HG02884 (cell line): ENCODE measurements around the gene DIAPH3.

Experiments
- ATAC-seq: cut with Tn5 transposase; IDR thresholded peaks from one replicate; pipeline ENCODE4 v1.9.1; 2021; ENCODE audit warnings: mild to moderate bottlenecking, moderate library complexity; ENCODE audit not compliant: unreplicated experiment

Gene DIAPH3

GRCh38 chr13:59684105-59684504 lies 479.6 kb downstream of the DIAPH3 start:
- no peak for ATAC-seq

- ATAC-seq: no peak
These were observed 482.0 kb downstream of the DIAPH3 start for GRCh38 chr13:59681636-59682311.

- no peak for ATAC-seq
These were observed 483.2 kb downstream of the DIAPH3 start for GRCh38 chr13:59680429-59681024.

- no peak for ATAC-seq
These were observed 484.5 kb downstream of the DIAPH3 start for GRCh38 chr13:59679254-59679653.

GRCh38 chr13:59677966-59678814 lies 485.5 kb downstream of the DIAPH3 start:
- ATAC-seq: no peak

- ATAC-seq: no peak
These were observed 486.3 kb downstream of the DIAPH3 start for GRCh38 chr13:59677430-59677829.

GRCh38 chr13:59674616-59675015 lies 489.1 kb downstream of the DIAPH3 start:
- no peak for ATAC-seq

GRCh38 chr13:59673286-59673685 lies 490.4 kb downstream of the DIAPH3 start:
- no peak for ATAC-seq

GRCh38 chr13:59672445-59672844 lies 491.3 kb downstream of the DIAPH3 start:
- ATAC-seq: no peak

GRCh38 chr13:59671881-59672280 lies 491.8 kb downstream of the DIAPH3 start:
- ATAC-seq: no peak

- no peak for ATAC-seq
These were observed 497.2 kb downstream of the DIAPH3 start for GRCh38 chr13:59666504-59666903.

- no peak for ATAC-seq
These were observed 498.0 kb downstream of the DIAPH3 start for GRCh38 chr13:59665732-59666131.

GRCh38 chr13:59665184-59665583 lies 498.5 kb downstream of the DIAPH3 start:
- no peak for ATAC-seq

- no peak for ATAC-seq
These were observed 499.1 kb downstream of the DIAPH3 start for GRCh38 chr13:59664586-59664985.

- ATAC-seq: no peak
These were observed 500.0 kb downstream of the DIAPH3 start for GRCh38 chr13:59663707-59664106.

- no peak for ATAC-seq
These were observed 503.1 kb downstream of the DIAPH3 start for GRCh38 chr13:59660582-59660981.

- ATAC-seq: no peak
These were observed 503.7 kb downstream of the DIAPH3 start for GRCh38 chr13:59659981-59660380.

- no peak for ATAC-seq
These were observed 504.9 kb downstream of the DIAPH3 start for GRCh38 chr13:59658738-59659330.

GRCh38 chr13:59658027-59658737 lies 505.5 kb downstream of the DIAPH3 start:
- no peak for ATAC-seq

GRCh38 chr13:59653916-59654315 lies 509.8 kb downstream of the DIAPH3 start:
- ATAC-seq: no peak

GRCh38 chr13:59651479-59651878 lies 512.2 kb downstream of the DIAPH3 start:
- no peak for ATAC-seq
